ENCODE results near the gene ARL8A.

GRCh38 chr1:202161151-202162046, 16.9 kb upstream of the ARL8A start:
- TF ChIP-seq, protein P1, sequence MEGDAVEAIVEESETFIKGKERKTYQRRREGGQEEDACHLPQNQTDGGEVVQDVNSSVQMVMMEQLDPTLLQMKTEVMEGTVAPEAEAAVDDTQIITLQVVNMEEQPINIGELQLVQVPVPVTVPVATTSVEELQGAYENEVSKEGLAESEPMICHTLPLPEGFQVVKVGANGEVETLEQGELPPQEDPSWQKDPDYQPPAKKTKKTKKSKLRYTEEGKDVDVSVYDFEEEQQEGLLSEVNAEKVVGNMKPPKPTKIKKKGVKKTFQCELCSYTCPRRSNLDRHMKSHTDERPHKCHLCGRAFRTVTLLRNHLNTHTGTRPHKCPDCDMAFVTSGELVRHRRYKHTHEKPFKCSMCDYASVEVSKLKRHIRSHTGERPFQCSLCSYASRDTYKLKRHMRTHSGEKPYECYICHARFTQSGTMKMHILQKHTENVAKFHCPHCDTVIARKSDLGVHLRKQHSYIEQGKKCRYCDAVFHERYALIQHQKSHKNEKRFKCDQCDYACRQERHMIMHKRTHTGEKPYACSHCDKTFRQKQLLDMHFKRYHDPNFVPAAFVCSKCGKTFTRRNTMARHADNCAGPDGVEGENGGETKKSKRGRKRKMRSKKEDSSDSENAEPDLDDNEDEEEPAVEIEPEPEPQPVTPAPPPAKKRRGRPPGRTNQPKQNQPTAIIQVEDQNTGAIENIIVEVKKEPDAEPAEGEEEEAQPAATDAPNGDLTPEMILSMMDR (IDR thresholded peaks at IDR 0.05; ENCODE audit: poor library complexity), result no peak
- no peak for TF ChIP-seq EZH2 (IDR thresholded peaks at IDR 0.05; ENCODE audit: borderline replicate concordance)

Data from hepatocyte (in vitro differentiated cells).